OCI-LY3 (cell line): ENCODE data around the gene GPC2.
"Not testable (repeated sequence)": the region's sequence is repeated elsewhere in the genome, so short reads cannot be mapped to it uniquely, and the experiment has no call there.

Experiments used
- H2AFZ ChIP-seq: fragments of 200-600, 300-600 bp; shearing (Covaris generic); 2 replicates; pipeline ENCODE4 v1.6.0; 2014; ENCODE audit warnings: antibody characterized with exemption, low read depth, low read length
- H3K27ac ChIP-seq: fragments of 200-600, 300-600 bp; sonication (generic); 2 replicates; pipeline ENCODE4 v1.5.1; 2014; ENCODE audit warnings: mild to moderate bottlenecking, low read length, moderate library complexity, mixed read lengths
- H3K27me3 ChIP-seq: fragments of 200-600, 300-600 bp; sonication (generic); 2 replicates; pipeline ENCODE4 v1.6.1; 2014; ENCODE audit warnings: low read depth, low read length, mixed read lengths
- H3K36me3 ChIP-seq: fragments of 200-600, 300-600 bp; sonication (generic); replicated peaks from 2 replicates; pipeline ENCODE3; 2014; ENCODE audit warnings: low read depth, low read length, mixed read lengths
- H3K4me1 ChIP-seq: fragments of 300-600, 200-600 bp; sonication (generic); 2 replicates; pipeline ENCODE4 v1.6.1; 2014; ENCODE audit warnings: low read length, mixed read lengths
- H3K4me2 ChIP-seq: fragments of 200-600, 300-600 bp; sonication (generic); 2 replicates; pipeline ENCODE4 v1.6.1; 2014; ENCODE audit warnings: low read length, mixed read lengths
- H3K4me3 ChIP-seq: fragments of 300-600, 200-600 bp; sonication (generic); 2 replicates; pipeline ENCODE4 v1.5.1; 2014; ENCODE audit warnings: antibody characterized with exemption, mild to moderate bottlenecking, low read length, moderate library complexity
- H3K79me2 ChIP-seq: fragments of 300-600, 200-600 bp; shearing (Covaris generic); 2 replicates; pipeline ENCODE4 v1.6.1; 2014; ENCODE audit warnings: mild to moderate bottlenecking, low read length, mixed read lengths
- H3K9ac ChIP-seq: fragments of 300-600, 200-600 bp; shearing (Covaris generic); 2 replicates; pipeline ENCODE4 v1.6.0; 2014; ENCODE audit warnings: mild to moderate bottlenecking, low read length, moderate library complexity
- H3K9me3 ChIP-seq: fragments of 200-600, 300-600 bp; shearing (Covaris generic); 2 replicates; pipeline ENCODE4 v1.6.1; 2014; ENCODE audit warnings: low read length, mixed read lengths; ENCODE audit not compliant: insufficient read depth
- H4K20me1 ChIP-seq: fragments of 200-600, 300-600 bp; sonication (generic); 2 replicates; pipeline ENCODE4 v1.6.1; 2016; ENCODE audit warnings: low read length, mixed read lengths; ENCODE audit not compliant: insufficient read depth
- CTCF ChIP-seq: fragments of 200-600, 300-600 bp; sonication (generic); IDR thresholded peaks from 2 replicates; pipeline ENCODE4 v1.5.1; 2014; ENCODE audit warnings: antibody characterized with exemption, low read length, low read depth
- EZH2phosphoT487 ChIP-seq: fragments of 200-600 bp; shearing (Covaris generic); IDR thresholded peaks from 2 replicates; pipeline ENCODE4 v1.6.1; 2018; ENCODE audit warnings: antibody characterized with exemption, mixed run types, low read depth

GPC2 gene

GRCh38 chr7:100221767-100222444 is 44.7 kb upstream of the GPC2 start:
- Histone ChIP-seq H4K20me1 (no peaks in the 10 kb centered on the region), H3K4me1 (peaks cover 23% of the 10 kb centered on the region), H3K27ac (no peak overlapping the region), H3K9me3 (no peaks in the 10 kb centered on the region), H3K27me3 (no peaks in the 10 kb centered on the region), H3K4me3 (no peak overlapping the region), H3K9ac (no peak overlapping the region; the same call in 1 of the 2 replicates), H3K36me3 (no peaks in the 10 kb centered on the region), H2AFZ (no peak overlapping the region), H3K4me2 (peak overlapping the region; percentile 21; the same call in 1 of the 2 replicates), H3K79me2 (no peaks in the 10 kb centered on the region)
- TF ChIP-seq CTCF = no peak
- TF ChIP-seq EZH2phosphoT487 = no peak

- no peak for TF ChIP-seq CTCF
- no peak for TF ChIP-seq EZH2phosphoT487
- peaks cover 27% of the 10 kb centered on the region for H3K4me1 ChIP-seq
- H3K4me2 ChIP-seq = peak overlapping the region; percentile 21; the same call in 1 of the 2 replicates
- H3K79me2 ChIP-seq = no peaks in the 10 kb centered on the region
- H4K20me1 ChIP-seq = no peaks in the 10 kb centered on the region
- no peaks in the 10 kb centered on the region for H3K36me3 ChIP-seq
- H3K4me3 ChIP-seq = no peak overlapping the region
- H2AFZ ChIP-seq = no peak overlapping the region
- no peaks in the 10 kb centered on the region for H3K9me3 ChIP-seq
- no peak overlapping the region for H3K27ac ChIP-seq
- no peaks in the 10 kb centered on the region for H3K27me3 ChIP-seq
- H3K9ac ChIP-seq = no peak overlapping the region
Measured at GRCh38 chr7:100221231-100221718, 44.1 kb upstream of the GPC2 start.

GRCh38 chr7:100220586-100221230 is 43.5 kb upstream of the GPC2 start:
- H3K79me2 ChIP-seq = no peaks in the 10 kb centered on the region
- peak overlapping the region; percentile 21; the same call in 1 of the 2 replicates for H3K4me2 ChIP-seq
- H3K27me3 ChIP-seq = no peaks in the 10 kb centered on the region
- H2AFZ ChIP-seq = no peak overlapping the region
- no peaks in the 10 kb centered on the region for H3K36me3 ChIP-seq
- no peaks in the 10 kb centered on the region for H4K20me1 ChIP-seq
- H3K9me3 ChIP-seq = no peaks in the 10 kb centered on the region
- H3K27ac ChIP-seq = no peak overlapping the region
- peaks cover 27% of the 10 kb centered on the region for H3K4me1 ChIP-seq
- H3K4me3 ChIP-seq = no peak overlapping the region
- TF ChIP-seq CTCF (no peak), EZH2phosphoT487 (no peak)
- H3K9ac ChIP-seq = no peak overlapping the region

GRCh38 chr7:100219801-100220585 is 42.8 kb upstream of the GPC2 start, which contains the start of gene PVRIG:
PVRIG (plus strand) TSS chr7:100219949; CDS start chr7:100219971, 22 bp downstream.
- H3K9me3 ChIP-seq, H3K79me2 ChIP-seq, H3K4me2 ChIP-seq, H2AFZ ChIP-seq, H4K20me1 ChIP-seq, H3K27ac ChIP-seq, H3K27me3 ChIP-seq, H3K9ac ChIP-seq, H3K36me3 ChIP-seq, H3K4me3 ChIP-seq: not testable (repeated sequence)
- H3K4me1 ChIP-seq = peaks cover 27% of the 10 kb centered on the region
